ENCODE measurements around the gene DCAKD.

The DCAKD gene

GRCh38 chr17:45009676-45010467 lies 41.6 kb downstream of the DCAKD start:
- no peak for TF ChIP-seq GATA3 (IDR thresholded peaks at IDR 0.05; ENCODE audit: low read depth, low read length)
- no peak for TF ChIP-seq GATA2 (IDR thresholded peaks at IDR 0.05; ENCODE audit: low read depth, low read length)

GRCh38 chr17:45008216-45008615 lies 43.2 kb downstream of the DCAKD start:
- TF ChIP-seq GATA2 (IDR thresholded peaks at IDR 0.05; ENCODE audit: low read depth, low read length) = no peak
- TF ChIP-seq GATA3 (IDR thresholded peaks at IDR 0.05; ENCODE audit: low read depth, low read length) = no peak

GRCh38 chr17:45006927-45007461 lies 44.4 kb downstream of the DCAKD start:
- no peak for TF ChIP-seq GATA3 (IDR thresholded peaks at IDR 0.05; ENCODE audit: low read depth, low read length)
- no peak for TF ChIP-seq GATA2 (IDR thresholded peaks at IDR 0.05; ENCODE audit: low read depth, low read length)

- TF ChIP-seq GATA2 (IDR thresholded peaks at IDR 0.05; ENCODE audit: low read depth, low read length) = no peak
- TF ChIP-seq GATA3 (IDR thresholded peaks at IDR 0.05; ENCODE audit: low read depth, low read length) = no peak
Measured at GRCh38 chr17:45005700-45006099, 45.7 kb downstream of the DCAKD start.

- TF ChIP-seq GATA2 (IDR thresholded peaks at IDR 0.05; ENCODE audit: low read depth, low read length) = no peak
- TF ChIP-seq GATA3 (IDR thresholded peaks at IDR 0.05; ENCODE audit: low read depth, low read length) = no peak
Measured at GRCh38 chr17:45004388-45004787, 47.0 kb downstream of the DCAKD start.

- no peak for TF ChIP-seq GATA3 (IDR thresholded peaks at IDR 0.05; ENCODE audit: low read depth, low read length)
- no peak for TF ChIP-seq GATA2 (IDR thresholded peaks at IDR 0.05; ENCODE audit: low read depth, low read length)
Measured at GRCh38 chr17:45003877-45004276, 47.6 kb downstream of the DCAKD start.

- no peak for TF ChIP-seq GATA3 (IDR thresholded peaks at IDR 0.05; ENCODE audit: low read depth, low read length)
- no peak for TF ChIP-seq GATA2 (IDR thresholded peaks at IDR 0.05; ENCODE audit: low read depth, low read length)
Measured at GRCh38 chr17:45001310-45001709, 50.1 kb downstream of the DCAKD start.

GRCh38 chr17:44999433-44999832 lies 52.0 kb downstream of the DCAKD start:
- TF ChIP-seq GATA2 (IDR thresholded peaks at IDR 0.05; ENCODE audit: low read depth, low read length) (no peak), GATA3 (IDR thresholded peaks at IDR 0.05; ENCODE audit: low read depth, low read length) (no peak)

- TF ChIP-seq GATA2 (IDR thresholded peaks at IDR 0.05; ENCODE audit: low read depth, low read length) (no peak), GATA3 (IDR thresholded peaks at IDR 0.05; ENCODE audit: low read depth, low read length) (no peak)
Measured at GRCh38 chr17:44998646-44999045, 52.8 kb downstream of the DCAKD start.

- TF ChIP-seq GATA3 (IDR thresholded peaks at IDR 0.05; ENCODE audit: low read depth, low read length) = no peak
Measured at GRCh38 chr17:44997733-44998520, 53.5 kb downstream of the DCAKD start.

- TF ChIP-seq GATA2 (IDR thresholded peaks at IDR 0.05; ENCODE audit: low read depth, low read length) = no peak
- TF ChIP-seq GATA3 (IDR thresholded peaks at IDR 0.05; ENCODE audit: low read depth, low read length) = no peak
Measured at GRCh38 chr17:44996304-44996703, 55.1 kb downstream of the DCAKD start.

- TF ChIP-seq GATA2 (IDR thresholded peaks at IDR 0.05; ENCODE audit: low read depth, low read length) = no peak
- no peak for TF ChIP-seq GATA3 (IDR thresholded peaks at IDR 0.05; ENCODE audit: low read depth, low read length)
Measured at GRCh38 chr17:44995436-44996001, 55.9 kb downstream of the DCAKD start.

- no peak for TF ChIP-seq GATA3 (IDR thresholded peaks at IDR 0.05; ENCODE audit: low read depth, low read length)
- no peak for TF ChIP-seq GATA2 (IDR thresholded peaks at IDR 0.05; ENCODE audit: low read depth, low read length)
Measured at GRCh38 chr17:44992242-44992939, 59.0 kb downstream of the DCAKD start.

GRCh38 chr17:44990994-44991393 lies 60.4 kb downstream of the DCAKD start:
- TF ChIP-seq GATA2 (IDR thresholded peaks at IDR 0.05; ENCODE audit: low read depth, low read length) = no peak
- no peak for TF ChIP-seq GATA3 (IDR thresholded peaks at IDR 0.05; ENCODE audit: low read depth, low read length)
